ENCODE results near the gene KIF16B. TPM values are rescaled to one million over a fixed set of nuclear protein-coding genes. Genes with fewer than 3 reads are reported as not detected.

The KIF16B gene
- total RNA-seq, 1 experiment from 2014 or later: 4.6 TPM

DNA sequence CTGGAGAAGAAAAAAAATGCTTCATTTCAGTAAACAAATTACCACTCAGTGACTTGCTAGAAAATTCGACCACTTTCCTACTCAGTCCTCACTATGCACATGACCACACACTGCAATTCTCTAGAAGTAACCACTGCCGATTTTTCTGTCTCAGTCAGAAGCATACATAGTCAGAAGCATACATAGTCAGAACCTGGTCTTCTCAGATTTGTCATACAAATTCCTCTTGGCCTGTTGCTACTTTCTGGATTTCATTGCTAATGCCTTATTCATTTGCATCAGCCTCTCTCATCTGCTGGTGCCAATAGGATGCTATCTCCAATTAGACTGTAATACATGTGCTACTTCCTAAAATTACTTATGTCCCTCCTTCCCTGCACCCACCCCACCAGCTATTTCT lies 10.2 kb upstream of the KIF16B start:
- Histone ChIP-seq H3K4me1 (ENCODE audit: insufficient read depth, low read length, poor library complexity, severe bottlenecking) (no peaks in the 10 kb centered on the region), H3K27me3 (replicated peaks; ENCODE audit: insufficient read depth, low read depth, low read length, poor library complexity) (peaks cover 7% of the 10 kb centered on the region), H3K9me3 (ENCODE audit: low read depth, low read length, poor library complexity, severe bottlenecking) (no peaks in the 10 kb centered on the region), H3K27ac (ENCODE audit: low read depth, low read length, poor library complexity, severe bottlenecking) (no peak overlapping the region), H3K4me3 (ENCODE audit: low read depth, low read length, poor library complexity, severe bottlenecking) (no peak overlapping the region), H3K36me3 (ENCODE audit: insufficient read depth, low read length, poor library complexity, severe bottlenecking) (no peaks in the 10 kb centered on the region)
- ChIA-PET POLR2A (ENCODE audit: low non-redundant PET) (no interaction called here), CTCF (no interaction called here)
- no peak for DNase-seq (ENCODE audit: low spot score)
- intact Hi-C loops (cut with micrococcal nuclease; ENCODE audit: unreplicated experiment): no loop called here
- BruUV-seq (replicated peaks): no TSS peak
- no peak for TF ChIP-seq EZH2 (IDR thresholded peaks at IDR 0.05; ENCODE audit: borderline replicate concordance, low read depth, low read length, poor library complexity, severe bottlenecking)
- TF ChIP-seq, protein P1, sequence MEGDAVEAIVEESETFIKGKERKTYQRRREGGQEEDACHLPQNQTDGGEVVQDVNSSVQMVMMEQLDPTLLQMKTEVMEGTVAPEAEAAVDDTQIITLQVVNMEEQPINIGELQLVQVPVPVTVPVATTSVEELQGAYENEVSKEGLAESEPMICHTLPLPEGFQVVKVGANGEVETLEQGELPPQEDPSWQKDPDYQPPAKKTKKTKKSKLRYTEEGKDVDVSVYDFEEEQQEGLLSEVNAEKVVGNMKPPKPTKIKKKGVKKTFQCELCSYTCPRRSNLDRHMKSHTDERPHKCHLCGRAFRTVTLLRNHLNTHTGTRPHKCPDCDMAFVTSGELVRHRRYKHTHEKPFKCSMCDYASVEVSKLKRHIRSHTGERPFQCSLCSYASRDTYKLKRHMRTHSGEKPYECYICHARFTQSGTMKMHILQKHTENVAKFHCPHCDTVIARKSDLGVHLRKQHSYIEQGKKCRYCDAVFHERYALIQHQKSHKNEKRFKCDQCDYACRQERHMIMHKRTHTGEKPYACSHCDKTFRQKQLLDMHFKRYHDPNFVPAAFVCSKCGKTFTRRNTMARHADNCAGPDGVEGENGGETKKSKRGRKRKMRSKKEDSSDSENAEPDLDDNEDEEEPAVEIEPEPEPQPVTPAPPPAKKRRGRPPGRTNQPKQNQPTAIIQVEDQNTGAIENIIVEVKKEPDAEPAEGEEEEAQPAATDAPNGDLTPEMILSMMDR (conservative IDR thresholded peaks at IDR 0.05; ENCODE audit: low read depth, low read length): no peak

DNA sequence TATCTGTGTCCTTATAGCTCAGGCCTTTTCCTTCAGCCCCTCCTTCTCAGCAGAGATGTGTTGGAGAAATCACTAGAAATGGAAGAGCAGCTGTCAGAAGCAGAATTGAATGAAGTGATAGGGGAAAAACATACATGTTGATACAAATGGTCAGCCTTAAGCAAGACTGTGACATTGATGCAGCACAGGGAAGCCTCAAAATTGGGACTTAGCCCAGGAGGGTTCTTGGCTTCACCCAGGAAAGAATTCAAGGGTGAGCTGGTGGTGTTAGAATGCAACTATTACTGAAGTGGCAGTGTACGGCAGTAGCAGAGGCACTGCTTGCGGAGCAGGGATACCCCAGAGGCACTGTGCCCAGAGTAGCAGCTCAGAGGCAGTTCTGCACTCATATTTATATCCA lies 8.0 kb upstream of the KIF16B start:
- DNase-seq (ENCODE audit: low spot score): no peak
- intact Hi-C loops (cut with micrococcal nuclease; ENCODE audit: unreplicated experiment): no loop called here
- ChIA-PET CTCF (no interaction called here), POLR2A (ENCODE audit: low non-redundant PET) (no interaction called here)
- H3K27ac ChIP-seq (ENCODE audit: low read depth, low read length, poor library complexity, severe bottlenecking): no peak overlapping the region
- no peak overlapping the region for H3K4me3 ChIP-seq (ENCODE audit: low read depth, low read length, poor library complexity, severe bottlenecking)
- H3K4me1 ChIP-seq (ENCODE audit: insufficient read depth, low read length, poor library complexity, severe bottlenecking): no peaks in the 10 kb centered on the region
- no peak for TF ChIP-seq EZH2 (IDR thresholded peaks at IDR 0.05; ENCODE audit: borderline replicate concordance, low read depth, low read length, poor library complexity, severe bottlenecking)
- TF ChIP-seq, protein P1 (conservative IDR thresholded peaks at IDR 0.05; ENCODE audit: low read depth, low read length): no peak
- H3K9me3 ChIP-seq (ENCODE audit: low read depth, low read length, poor library complexity, severe bottlenecking): no peaks in the 10 kb centered on the region
- BruUV-seq (replicated peaks): no TSS peak
- no peaks in the 10 kb centered on the region for H3K36me3 ChIP-seq (ENCODE audit: insufficient read depth, low read length, poor library complexity, severe bottlenecking)
- peaks cover 5% of the 10 kb centered on the region for H3K27me3 ChIP-seq (replicated peaks; ENCODE audit: insufficient read depth, low read depth, low read length, poor library complexity)

DNA sequence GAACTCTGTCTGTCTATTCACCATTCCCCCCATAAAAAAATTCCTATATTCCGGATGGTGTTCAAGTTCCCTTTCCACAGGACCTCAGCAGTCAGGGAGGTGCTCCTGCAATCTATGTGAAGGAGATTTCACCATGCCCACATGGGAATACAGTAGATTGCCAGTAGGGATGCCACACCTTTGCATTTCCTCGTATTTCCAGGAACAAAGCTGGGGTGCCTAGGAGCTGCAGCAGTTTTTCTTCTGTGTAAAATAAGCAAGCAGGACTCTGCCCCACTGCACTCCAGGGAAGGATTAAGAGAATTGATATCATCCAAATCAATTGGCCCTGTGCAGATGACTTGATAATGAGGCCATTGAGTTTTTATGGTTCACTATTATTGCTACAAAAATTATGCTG lies 7.4 kb upstream of the KIF16B start:
- no peak for DNase-seq (ENCODE audit: low spot score)
- no peaks in the 10 kb centered on the region for H3K36me3 ChIP-seq (ENCODE audit: insufficient read depth, low read length, poor library complexity, severe bottlenecking)
- ChIA-PET CTCF (no interaction called here), POLR2A (ENCODE audit: low non-redundant PET) (no interaction called here)
- no TSS peak for BruUV-seq (replicated peaks)
- H3K27me3 ChIP-seq (replicated peaks; ENCODE audit: insufficient read depth, low read depth, low read length, poor library complexity): peaks cover 5% of the 10 kb centered on the region
- no peak overlapping the region for H3K4me3 ChIP-seq (ENCODE audit: low read depth, low read length, poor library complexity, severe bottlenecking)
- H3K9me3 ChIP-seq (ENCODE audit: low read depth, low read length, poor library complexity, severe bottlenecking): no peaks in the 10 kb centered on the region
- H3K27ac ChIP-seq (ENCODE audit: low read depth, low read length, poor library complexity, severe bottlenecking): no peak overlapping the region
- H3K4me1 ChIP-seq (ENCODE audit: insufficient read depth, low read length, poor library complexity, severe bottlenecking): no peaks in the 10 kb centered on the region
- TF ChIP-seq, protein P1 (conservative IDR thresholded peaks at IDR 0.05; ENCODE audit: low read depth, low read length): no peak
- TF ChIP-seq EZH2 (IDR thresholded peaks at IDR 0.05; ENCODE audit: borderline replicate concordance, low read depth, low read length, poor library complexity, severe bottlenecking): no peak
- intact Hi-C loops (cut with micrococcal nuclease; ENCODE audit: unreplicated experiment): no loop called here
